ENCODE data around the gene MAPK11.

The MAPK11 gene

DNA sequence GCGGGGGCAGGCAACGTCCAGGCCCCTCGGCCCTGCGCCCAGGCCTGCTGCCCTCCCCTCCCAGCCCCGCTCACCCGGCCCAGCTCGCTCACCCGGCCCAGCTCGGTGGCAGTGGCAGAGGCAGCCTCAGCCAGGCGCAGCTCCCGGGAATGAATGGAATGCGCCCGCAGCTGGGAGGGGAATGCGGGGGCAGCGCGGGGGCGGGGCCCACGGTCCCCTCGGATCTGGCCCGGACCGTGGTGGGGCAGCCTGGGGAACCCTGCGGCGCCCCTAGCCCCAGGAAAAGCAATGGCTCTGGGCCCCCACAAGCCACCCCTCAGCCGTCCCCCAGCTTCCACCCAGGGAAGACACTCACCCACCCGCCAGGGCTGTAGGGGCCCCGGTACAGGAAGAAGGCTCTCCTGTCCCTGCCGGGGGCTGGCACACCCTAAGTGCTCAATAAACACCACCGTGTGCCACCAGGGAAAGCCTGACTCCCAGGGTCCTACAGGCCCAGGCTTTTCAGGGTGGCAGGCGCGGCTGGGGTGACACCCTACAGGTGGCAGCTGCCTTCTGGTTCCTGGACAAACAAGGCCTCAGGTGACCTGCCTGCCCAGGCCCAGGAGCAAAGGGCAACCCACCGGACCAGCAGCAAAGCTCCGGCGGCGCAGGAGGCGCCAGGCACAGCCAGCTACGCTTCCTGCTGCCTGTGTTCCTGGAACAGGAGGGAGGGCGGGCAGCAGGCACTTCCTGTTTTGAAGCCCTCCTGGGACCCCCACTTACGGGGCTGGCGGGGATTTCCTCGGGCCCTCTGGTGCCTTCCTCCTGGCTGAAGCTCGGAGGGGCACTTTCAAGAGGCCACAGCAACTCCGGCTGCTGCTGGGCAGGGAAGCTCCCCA, 23.5 kb upstream of the MAPK11 start:
- no peak for DNase-seq

DNA sequence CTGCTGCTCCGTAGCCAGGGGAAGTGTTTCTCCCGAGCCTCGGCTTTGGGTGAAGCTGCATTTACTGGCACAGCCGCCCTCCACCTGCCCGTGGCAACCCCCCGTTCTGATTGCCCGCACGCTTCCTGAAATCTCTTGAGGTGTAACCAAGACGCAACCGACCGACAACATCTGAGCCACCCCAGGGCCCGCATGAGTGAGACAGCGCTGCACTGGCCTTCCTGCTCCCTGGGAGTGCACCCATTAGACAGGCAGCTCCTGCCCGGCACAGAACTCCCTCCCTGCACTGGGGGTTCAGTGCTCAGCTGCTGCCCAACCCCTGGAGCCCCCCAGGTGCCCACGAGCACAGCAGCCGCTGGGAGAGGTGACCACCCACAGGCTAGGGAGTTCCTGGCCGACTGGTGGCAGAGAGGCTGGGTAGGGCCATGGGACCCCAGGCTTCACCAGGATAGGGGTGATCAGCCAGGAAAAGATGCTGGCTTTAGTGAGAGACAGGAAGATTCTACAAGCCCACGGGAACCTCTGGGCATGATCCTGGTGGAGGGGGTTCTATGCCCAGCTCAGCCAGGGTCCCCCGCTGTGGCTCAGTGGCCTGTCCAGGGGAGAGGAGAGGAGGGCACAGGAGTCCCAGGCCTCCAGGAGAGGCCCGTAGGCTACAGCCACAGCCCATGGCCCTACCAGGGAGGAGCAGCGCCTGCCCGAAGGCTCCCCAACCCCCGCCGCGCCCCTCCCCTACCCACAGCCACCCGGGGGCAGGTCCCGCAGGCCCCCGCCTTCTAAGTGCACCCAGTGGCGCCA, 22.7 kb upstream of the MAPK11 start:
- DNase-seq: no peak

DNA sequence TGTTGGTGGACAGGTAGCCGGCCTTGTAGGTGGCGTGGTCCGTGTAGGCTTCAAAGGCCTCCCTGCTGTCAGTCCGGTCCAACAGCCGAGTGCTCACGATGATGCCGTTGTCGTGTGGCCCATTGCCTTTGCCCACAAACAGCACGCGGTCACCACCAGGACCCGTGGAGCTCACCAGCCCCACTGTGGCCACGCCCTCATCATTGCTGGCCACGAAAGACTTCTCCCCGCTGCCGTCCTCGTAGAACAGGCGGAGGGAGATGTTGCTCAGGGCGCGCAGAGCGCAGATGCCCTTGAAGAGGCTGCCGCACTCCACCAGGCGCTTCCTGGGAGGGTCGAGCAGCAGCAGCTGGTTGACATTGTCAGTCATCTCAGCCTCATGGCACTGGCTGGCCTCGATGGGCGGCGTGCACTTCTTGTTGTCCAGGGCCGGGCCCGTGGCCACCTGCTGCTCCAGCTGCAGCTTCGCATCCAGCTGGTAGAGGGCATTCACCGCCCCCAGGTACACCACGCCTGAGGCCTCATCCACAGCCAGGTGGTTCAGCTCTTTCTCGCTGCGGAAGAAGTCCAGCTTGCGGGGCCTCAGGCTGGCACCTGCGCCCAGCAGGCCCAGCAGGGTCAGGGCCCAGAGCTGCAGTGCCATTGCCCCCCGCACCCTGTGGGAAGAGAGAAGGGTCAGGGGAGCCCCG, 19.9 kb upstream of the MAPK11 start:
- no peak for DNase-seq

DNA sequence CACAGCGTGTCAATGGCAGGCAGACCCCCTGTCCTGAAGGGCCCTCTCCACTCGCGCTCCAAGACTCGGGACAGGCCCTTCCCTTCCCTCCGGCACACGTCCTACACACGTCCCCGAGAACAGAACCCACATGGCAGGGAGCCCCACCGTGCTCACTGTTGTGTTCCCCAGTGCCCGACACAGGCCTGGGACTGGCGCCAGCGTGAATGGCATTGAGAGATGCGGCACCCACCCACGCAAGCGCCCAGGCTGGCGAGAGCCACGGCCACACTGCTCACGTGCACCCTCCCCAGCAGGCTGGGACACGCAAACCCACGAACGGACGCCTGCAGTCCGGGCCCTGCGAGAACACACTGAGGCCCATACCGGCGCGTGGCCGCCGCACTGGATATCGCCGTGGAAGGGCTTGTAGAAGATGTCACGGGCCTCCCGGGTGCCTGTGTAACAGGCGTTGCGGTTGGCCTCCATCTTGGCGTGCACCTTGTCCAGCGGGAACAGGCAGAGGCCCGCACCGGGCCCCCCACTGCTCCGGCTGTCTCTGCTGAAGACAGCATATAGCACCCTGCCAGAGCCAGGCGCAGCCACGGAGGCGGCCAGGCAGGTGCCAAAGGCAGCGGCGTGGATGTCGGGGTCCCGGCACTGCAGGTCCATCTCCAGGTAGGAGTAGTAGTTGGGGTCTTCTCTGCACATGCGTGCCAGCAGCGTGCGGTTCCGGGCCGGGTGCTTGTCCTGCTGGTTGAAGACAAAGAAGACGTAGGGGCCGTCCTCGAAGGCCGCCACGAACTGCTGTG, 19.2 kb upstream of the MAPK11 start:
- no peak for DNase-seq

DNA sequence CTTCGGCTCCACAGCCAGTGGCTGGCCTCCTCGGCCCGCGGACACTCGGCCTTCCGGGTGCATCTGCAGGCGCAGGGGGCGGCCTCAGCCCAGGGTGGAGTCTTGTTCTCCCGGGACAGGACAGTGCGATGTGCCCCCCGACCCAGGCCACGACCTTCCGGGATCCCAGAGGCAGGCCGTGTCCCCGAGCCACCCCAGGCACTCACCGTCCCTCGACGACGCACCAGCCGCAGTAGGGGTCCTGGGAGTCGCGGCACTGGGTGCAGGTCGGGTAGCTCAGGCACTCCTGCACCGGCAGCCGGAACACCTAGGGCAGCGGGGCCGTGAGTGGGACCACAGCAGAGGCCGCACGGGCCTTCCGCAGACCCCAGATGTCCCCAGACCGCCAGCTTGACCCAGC, 17.6 kb upstream of the MAPK11 start:
- no peak for DNase-seq

DNA sequence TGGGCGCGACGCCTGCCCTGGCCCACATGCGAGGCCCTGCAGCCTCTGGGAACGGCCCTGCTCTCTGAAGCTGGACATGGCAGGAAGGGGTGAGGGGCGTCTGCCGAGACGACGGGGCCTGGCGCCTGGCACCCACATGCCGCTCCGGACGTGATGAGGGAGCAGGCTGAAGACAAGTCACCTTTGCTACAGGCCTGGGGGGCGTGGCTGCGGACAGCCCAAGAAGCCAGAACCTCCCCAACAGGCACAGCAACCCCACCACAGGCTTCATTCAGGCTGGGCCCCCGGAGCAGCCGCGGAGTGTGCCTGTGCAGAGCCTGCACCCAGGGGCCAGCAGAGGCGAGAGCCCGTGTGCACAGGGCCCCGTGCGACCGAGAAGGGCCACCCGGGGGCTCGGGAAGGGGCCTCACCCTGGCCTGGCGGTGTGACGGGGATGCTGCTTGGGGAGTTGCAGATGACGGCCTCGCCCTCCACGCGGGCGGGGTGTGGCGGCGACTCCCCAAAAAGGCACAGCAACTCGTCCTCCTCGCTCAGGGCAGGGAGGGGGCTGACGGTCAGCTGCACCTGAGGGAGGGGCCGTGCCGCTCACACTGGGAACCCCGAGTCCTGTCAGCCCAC, 16.6 kb upstream of the MAPK11 start:
- no peak for DNase-seq

DNA sequence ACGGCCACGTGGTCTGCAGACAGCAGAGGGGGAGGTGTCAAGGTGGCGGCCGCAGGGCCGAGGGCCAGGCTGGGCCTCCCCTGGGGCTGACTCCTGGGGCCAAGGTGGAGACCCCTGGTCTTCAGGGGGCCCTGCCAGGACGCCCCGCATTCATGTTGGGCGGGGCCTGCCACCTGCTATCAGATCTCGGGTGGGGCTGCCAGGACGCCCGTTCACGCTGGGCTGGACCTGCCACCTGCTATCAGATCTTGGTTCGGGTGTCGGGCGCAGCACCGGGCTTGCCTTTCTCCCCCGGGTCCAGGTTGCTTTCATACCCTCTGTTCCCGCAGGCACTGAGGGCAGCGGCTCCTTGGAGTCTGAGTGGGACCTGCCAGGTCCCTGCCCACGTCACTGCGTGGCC, 16.1 kb upstream of the MAPK11 start:
- DNase-seq: no peak

DNA sequence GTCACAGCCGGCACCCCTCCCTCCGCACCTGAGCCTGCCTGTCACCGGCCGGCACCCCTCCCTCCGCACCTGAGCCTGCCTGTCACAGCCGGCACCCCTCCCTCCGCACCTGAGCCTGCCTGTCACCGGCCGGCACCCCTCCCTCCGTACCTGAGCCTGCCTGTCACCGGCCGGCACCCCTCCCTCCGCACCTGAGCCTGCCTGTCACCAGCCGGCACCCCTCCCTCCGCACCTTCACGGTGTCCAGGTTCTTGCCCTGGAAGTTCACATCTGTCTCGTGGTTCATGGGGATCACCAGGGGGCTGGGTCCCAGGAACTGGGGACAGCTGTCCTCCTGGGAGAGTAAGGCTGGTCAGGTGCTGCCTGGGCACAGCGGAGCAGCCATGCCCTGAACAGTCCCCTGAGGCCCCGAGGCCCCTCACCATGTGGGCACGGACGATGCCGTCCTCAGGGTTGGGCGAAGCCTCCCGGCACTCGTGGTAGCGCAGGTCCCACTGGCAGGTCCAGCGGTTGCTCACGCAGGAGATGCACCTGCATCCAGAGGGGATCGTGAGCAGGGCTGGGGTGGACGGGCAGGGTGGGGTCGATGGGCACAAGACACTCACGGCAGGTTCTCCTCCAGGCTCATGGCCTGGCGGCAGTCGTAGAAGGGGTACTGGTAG, 15.5 kb upstream of the MAPK11 start:
- DNase-seq: no peak

DNA sequence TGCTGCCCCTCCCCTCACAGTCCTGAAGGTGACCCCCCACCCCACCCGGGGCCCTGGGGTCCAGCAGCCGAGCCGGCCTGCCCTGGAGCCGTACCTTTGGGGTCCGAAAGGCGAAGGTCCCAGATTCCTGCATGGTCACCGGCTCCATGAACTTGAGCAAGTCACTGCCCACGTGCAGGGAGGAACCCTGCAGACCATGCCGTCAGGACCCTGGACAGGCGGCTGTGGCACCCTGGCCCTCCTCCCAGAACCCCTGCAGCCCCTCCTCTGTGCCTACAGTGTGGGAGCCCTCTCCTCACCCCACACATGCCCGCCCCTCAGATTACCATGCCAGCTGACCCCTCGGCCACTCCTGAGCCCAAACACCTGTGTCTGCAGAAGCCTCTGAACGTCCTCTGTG, 14.3 kb upstream of the MAPK11 start:
- DNase-seq: no peak

DNA sequence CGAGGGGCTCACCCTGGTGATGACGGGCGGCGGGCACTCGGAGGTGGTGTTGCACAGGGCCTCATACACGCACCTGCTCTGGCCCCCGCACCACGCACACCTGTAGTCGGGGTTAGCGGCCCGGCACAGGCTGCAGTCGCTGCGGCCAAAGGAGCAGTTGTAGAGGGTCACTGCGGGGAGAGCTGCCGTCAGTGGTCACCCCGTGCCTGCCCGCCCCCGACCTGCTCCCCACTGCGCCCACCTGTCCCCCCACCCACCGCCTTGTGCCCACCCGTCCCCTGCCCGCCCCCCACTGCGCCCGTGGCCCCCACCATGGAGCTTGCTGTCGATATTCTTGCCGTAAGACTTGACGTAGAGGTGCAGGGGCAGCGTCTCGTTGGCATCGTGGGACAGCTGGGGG, 13.6 kb upstream of the MAPK11 start:
- DNase-seq: no peak

DNA sequence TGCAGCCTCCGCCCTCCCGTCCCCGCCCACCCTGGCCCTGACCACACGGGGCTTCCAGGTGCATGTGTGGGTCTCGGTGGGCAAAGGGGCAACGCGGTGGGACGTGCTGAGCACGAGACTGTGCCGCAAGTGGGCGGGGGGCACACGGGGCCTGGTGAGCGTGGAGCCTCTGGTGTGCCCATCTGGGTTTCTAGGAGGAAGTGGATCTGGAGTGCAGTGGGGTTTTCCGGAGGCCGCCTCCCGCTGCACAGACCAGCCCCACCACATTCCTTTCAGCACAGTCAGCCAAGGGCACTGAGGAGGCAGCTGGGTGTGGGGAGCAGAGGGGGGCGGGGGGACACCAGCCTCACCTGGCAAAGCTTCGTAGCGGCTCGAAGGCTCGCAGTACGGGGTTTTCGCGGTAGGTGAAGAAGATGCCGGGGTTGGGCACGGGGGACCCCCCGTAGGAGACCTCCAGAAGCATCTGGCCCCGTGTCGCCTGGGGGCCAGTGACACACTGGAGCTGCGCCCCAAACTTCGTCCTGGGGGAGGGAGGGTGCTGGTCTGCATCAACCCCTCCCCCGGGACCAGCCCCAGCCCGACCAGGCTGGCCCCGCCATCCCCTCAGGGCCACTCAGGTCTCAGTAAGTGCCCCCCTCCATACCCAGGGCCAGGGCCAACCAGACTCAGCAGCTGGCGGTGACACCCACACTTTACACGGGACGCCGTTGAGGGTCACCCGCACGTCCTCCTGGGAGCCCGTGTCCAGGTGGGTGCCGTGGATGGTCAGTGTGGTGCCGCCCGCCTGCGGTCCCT, 12.4 kb upstream of the MAPK11 start:
- no peak for DNase-seq

DNA sequence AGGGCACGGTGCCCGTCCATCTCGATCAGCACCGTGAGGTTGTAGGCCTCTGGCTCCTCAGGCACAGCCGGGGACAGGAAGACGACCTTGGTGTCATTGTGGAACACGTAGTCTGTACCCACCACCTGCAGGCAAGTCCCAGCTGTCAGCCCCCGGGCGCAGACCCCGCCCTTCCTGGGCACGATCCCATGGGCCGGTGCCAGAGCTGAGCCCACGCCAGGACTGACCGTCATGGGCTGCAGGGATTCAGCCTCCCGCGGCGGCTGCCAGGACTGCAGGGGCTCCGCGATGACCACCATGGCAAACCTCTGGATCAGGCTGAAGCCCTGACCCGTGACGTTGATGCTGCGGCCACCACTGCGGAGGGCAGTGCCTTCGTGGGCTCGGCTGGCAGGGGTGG, 11.8 kb upstream of the MAPK11 start:
- DNase-seq: no peak

DNA sequence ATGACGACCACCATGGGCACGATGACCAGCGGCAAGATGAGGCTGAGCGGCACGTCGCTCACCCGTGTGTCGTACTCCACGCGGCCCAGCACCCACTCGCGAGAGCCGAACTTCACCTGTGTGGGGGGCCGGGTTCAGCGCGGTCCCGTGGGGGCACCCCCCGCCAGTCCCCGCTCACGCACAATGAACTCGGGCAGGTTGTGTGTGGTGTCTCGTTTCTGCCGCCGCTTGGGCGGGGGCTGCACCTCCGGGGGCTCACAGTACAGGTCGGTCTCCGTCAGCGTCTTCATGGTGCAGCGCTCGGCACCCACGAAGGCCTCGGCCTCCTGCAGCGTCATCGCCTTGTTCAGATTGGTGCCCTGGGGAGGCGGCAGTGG, 11.2 kb upstream of the MAPK11 start:
- DNase-seq: no peak

DNA sequence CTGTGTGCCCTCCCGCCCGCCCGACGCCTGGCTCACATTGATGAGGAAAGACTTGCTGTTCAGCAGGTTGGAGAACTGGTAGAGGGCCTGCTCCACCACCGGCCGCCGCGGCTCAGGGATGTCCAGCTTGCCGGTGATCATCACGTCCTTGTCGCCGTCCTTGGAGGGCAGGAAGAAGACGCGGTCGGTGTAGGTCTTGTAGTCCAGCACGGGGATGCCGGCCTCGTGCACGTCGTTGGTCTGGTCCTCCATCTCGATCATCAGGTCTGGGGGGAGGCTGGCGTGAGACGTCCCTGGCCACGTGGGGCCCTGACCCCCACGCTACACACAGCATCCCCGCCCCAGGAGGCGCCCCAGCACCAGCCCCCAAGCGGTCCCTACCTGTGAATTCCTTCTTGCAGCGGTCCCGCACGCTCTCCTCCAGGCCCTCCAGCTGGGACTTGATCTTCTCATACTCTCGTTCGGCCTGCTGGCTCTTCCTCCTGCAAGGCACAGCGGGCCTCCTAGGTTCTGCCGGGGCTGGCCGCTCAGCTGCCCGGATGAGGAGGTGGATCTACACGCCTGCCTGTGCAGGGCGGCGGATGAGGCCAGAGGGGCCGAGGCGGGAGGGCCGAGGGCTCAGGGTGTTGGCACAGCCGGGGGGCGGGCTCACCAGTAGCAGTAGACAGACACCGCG, 10.7 kb upstream of the MAPK11 start:
- no peak for DNase-seq

DNA sequence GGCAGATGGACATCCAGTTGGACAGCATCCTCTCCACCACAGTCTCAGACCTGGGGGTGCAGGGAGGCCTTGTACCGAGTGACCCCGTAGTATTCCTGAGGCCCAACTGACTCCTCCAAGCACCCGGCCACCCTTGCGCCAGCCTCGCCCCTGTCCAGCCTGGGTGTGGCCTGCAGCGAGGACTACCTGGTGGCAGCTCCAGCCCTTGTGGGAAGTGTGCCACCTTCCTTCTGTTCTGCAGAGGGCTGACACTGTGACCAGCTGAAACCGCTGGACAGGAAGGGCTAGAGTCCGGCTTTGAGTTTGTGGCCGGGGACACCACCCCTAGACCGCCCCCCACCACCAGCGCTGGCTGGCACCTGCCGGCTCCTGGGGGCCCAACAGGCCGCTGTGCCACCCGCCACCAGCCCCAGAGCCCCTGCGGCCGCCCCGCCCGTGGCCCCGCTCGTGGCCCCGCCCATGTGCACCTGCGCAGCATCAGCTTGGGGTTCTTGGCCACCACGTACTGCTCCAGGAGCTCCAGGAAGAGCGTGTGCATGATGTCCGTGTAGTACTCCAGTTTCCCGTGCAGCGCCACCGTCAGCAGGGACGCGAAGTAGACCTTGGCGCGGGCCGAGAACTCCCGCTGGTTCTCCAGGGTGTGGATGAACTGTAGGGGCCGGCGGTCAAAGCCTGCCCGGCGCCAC, 10.0 kb upstream of the MAPK11 start:
- DNase-seq: no peak

DNA sequence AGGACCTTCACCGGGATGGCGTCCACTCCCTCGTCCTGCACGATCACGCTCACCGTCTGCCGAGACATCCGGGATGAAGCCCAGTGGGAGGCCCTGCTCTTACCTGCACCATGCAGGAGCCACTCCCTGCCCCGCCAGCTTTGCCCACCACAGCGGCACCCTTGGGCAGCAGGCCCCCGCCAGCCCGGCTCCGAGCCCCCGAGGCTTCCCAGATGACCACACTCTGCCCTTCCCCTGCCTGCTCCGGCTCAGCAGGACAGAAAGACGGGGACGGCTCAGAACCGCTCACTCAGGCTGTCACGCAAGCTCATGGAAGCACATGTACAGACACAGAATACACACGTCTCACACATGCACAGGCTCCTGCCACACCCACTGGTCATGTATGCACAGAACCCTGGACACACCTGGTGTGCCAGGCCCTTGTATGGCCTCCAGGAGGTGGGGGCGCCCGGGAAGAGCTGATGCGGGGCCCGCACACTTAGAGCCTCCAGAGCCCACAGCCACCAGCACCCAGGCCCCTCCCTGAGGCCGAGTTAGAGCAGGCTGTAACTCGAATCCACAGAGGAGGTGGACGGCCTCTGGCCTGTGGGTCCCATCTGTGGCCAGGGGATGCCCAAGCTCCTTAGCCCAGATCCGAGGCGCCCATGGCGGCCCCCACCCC, 8.9 kb upstream of the MAPK11 start:
- DNase-seq: no peak

DNA sequence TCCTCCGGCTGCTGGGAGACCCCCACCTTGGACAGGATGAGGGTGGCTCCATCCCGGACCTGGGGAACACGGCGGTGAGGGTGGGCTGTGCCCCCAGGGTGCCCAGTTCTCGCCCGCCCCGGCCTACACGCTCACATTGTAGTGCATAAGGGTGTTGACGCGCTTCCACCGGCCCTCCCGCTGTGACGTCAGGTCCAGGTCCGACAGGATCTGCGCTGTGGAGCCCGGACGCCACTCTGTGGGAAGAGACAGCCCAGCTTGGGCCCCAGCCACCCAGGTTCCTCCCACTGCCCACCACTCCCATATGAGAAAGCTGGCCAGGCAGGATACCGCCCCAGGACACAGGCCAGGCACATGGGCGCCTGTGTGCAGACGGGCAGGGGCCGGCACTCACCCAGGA, 8.3 kb upstream of the MAPK11 start:
- DNase-seq: no peak

DNA sequence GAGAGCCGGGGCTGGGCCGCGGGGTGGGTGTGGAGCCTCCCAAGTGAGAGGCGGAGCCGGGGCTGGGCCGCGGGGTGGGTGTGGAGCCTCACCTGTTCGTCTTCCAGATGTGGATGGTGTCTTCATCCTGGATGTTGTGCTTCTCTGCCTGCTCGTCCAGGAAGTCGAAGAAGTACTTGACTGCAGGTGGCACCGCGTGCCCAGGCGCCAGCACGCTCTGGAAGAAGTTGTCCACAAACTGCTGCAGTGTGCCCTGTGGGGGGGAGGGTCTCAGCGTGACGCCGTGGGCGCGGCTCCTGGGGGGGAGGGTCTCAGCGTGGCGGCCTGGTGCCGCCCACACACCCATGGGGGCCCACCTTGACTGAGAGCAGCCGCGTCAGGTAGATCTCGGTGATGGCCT, 7.6 kb upstream of the MAPK11 start:
- DNase-seq: no peak

DNA sequence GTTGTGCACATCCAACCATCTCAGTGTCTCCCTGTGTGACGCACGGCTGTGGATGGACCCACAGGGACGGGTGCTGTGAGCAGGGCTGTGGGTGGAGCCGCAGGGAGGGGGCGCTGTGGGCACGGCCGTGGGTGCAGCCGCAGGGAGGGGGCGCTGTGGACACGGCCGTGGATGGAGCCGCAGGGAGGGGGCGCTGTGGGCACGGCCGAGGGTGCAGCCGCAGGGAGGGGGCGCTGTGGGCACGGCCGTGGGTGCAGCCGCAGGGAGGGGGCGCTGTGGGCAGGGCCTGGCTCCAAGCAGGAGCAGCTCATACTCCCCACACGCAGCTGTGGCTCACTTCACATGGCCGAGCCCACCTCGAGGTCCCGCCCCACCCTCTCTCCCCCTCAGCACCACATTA, 6.0 kb upstream of the MAPK11 start:
- DNase-seq: no peak

Data from DMS79 treated with DMSO at 0.1 percent for 48 hours (cell line).